Activated CD4-positive, alpha-beta T cell treated with anti-CD3 and anti-CD28 coated beads, Interleukin-2, amount 50 U/mL, for 1 hour (primary cell): ENCODE results near the gene MEAK7.
"Not testable (repeated sequence)": the region's sequence is repeated elsewhere in the genome, so short reads cannot be mapped to it uniquely, and the experiment has no call there.

Experiments used
- DNase-seq: peaks from one replicate; pipeline ENCODE4 v3.0.0-alpha.2; 2020

Gene MEAK7

GRCh38 chr16:84532291-84532724 is 27.8 kb upstream of the MEAK7 start:
- no peak for DNase-seq

GRCh38 chr16:84531671-84532111 is 27.2 kb upstream of the MEAK7 start:
- DNase-seq: no peak

GRCh38 chr16:84530590-84530989 is 26.1 kb upstream of the MEAK7 start:
- no peak for DNase-seq

- DNase-seq: no peak
These were observed 25.1 kb upstream of the MEAK7 start for GRCh38 chr16:84529607-84530006.

- DNase-seq: no peak
These were observed 23.9 kb upstream of the MEAK7 start for GRCh38 chr16:84528322-84528721.

- DNase-seq: no peak
These were observed 23.2 kb upstream of the MEAK7 start for GRCh38 chr16:84527532-84528269.

GRCh38 chr16:84526794-84527531 is 22.5 kb upstream of the MEAK7 start:
- no peak for DNase-seq

GRCh38 chr16:84524941-84525581 is 20.6 kb upstream of the MEAK7 start:
- DNase-seq: not testable (repeated sequence)

- no peak for DNase-seq
These were observed 20.0 kb upstream of the MEAK7 start for GRCh38 chr16:84524346-84524920.

- no peak for DNase-seq
These were observed 17.0 kb upstream of the MEAK7 start for GRCh38 chr16:84521497-84521770.

- no peak for DNase-seq
These were observed 16.5 kb upstream of the MEAK7 start for GRCh38 chr16:84520725-84521496.

- no peak for DNase-seq
These were observed 15.4 kb upstream of the MEAK7 start for GRCh38 chr16:84519855-84520254.

GRCh38 chr16:84518804-84519341 is 14.4 kb upstream of the MEAK7 start:
- DNase-seq: peak; percentile 46

- DNase-seq: not testable (repeated sequence)
These were observed 13.8 kb upstream of the MEAK7 start for GRCh38 chr16:84518220-84518619.

GRCh38 chr16:84517366-84517765 is 12.9 kb upstream of the MEAK7 start:
- no peak for DNase-seq

- peak; percentile 76 for DNase-seq
These were observed 10.7 kb upstream of the MEAK7 start for GRCh38 chr16:84514874-84515835.

- DNase-seq: no peak
These were observed 9.9 kb upstream of the MEAK7 start for GRCh38 chr16:84514295-84514873.

GRCh38 chr16:84513666-84514065 is 9.2 kb upstream of the MEAK7 start:
- no peak for DNase-seq

GRCh38 chr16:84513123-84513522 is 8.7 kb upstream of the MEAK7 start:
- DNase-seq: no peak

- DNase-seq: no peak
These were observed 7.4 kb upstream of the MEAK7 start for GRCh38 chr16:84511831-84512230.
